Measurements from ENCODE around the gene SDK1. TPM values are rescaled to one million over a fixed set of nuclear protein-coding genes. Genes with fewer than 3 reads are reported as not detected.

SDK1 gene
- total RNA-seq, 4 donors from 2014 or later = 2.5 to 12.9 (median 6.1) TPM

GRCh38 chr7:3712841-3713240, 411.8 kb downstream of the SDK1 start:
- H3K4me3 ChIP-seq = no peak overlapping the region
- no peak for DNase-seq (ENCODE audit: low spot score in 2 of 2)
- no peaks in the 10 kb centered on the region for H3K9me3 ChIP-seq
- H3K4me1 ChIP-seq = peaks cover 3% of the 10 kb centered on the region
- H3K27me3 ChIP-seq = no peaks in the 10 kb centered on the region
- no peak overlapping the region for H3K27ac ChIP-seq
- no peaks in the 10 kb centered on the region for H3K36me3 ChIP-seq
- WGBS = 71% methylated on average over 6 of the region's 6 CpGs
- TF ChIP-seq CTCF (IDR thresholded peaks at IDR 0.05) = no peak
- TF ChIP-seq POLR2AphosphoS5 (IDR thresholded peaks at IDR 0.05) = no peak
- TF ChIP-seq EP300 (IDR thresholded peaks at IDR 0.05) = no peak
- no peak for TF ChIP-seq POLR2A (IDR thresholded peaks at IDR 0.05)

GRCh38 chr7:3721422-3721821, 420.4 kb downstream of the SDK1 start:
- Histone ChIP-seq H3K36me3 (no peaks in the 10 kb centered on the region), H3K27me3 (peaks cover 3% of the 10 kb centered on the region), H3K9me3 (no peaks in the 10 kb centered on the region), H3K4me1 (no peaks in the 10 kb centered on the region), H3K27ac (no peak overlapping the region), H3K4me3 (no peak overlapping the region)
- no peak for TF ChIP-seq POLR2AphosphoS5 (IDR thresholded peaks at IDR 0.05)
- TF ChIP-seq POLR2A (IDR thresholded peaks at IDR 0.05) = no peak
- no peak for DNase-seq (ENCODE audit: low spot score in 2 of 2)
- 95% methylated on average over 3 of the region's 3 CpGs for WGBS

- no peak overlapping the region for H3K4me3 ChIP-seq
- no peaks in the 10 kb centered on the region for H3K9me3 ChIP-seq
- 32% methylated on average over 7 of the region's 13 CpGs for WGBS
- no peaks in the 10 kb centered on the region for H3K36me3 ChIP-seq
- H3K4me1 ChIP-seq = no peaks in the 10 kb centered on the region
- TF ChIP-seq EP300 (IDR thresholded peaks at IDR 0.05) (no peak), CTCF (IDR thresholded peaks at IDR 0.05) (no peak), POLR2AphosphoS5 (IDR thresholded peaks at IDR 0.05) (no peak), POLR2A (IDR thresholded peaks at IDR 0.05) (no peak)
- no peak overlapping the region for H3K27ac ChIP-seq
- no peak for DNase-seq (ENCODE audit: low spot score in 2 of 2)
- H3K27me3 ChIP-seq = peaks cover 3% of the 10 kb centered on the region
Measured at GRCh38 chr7:3722396-3722922, 421.4 kb downstream of the SDK1 start.

- TF ChIP-seq POLR2AphosphoS5 (IDR thresholded peaks at IDR 0.05) (no peak), POLR2A (IDR thresholded peaks at IDR 0.05) (no peak)
- H3K4me1 ChIP-seq = no peaks in the 10 kb centered on the region
- WGBS = 79% methylated on average over 12 of the region's 12 CpGs
- no peak overlapping the region for H3K4me3 ChIP-seq
- no peaks in the 10 kb centered on the region for H3K9me3 ChIP-seq
- peaks cover 3% of the 10 kb centered on the region for H3K27me3 ChIP-seq
- DNase-seq (ENCODE audit: low spot score in 2 of 2) = no peak
- no peaks in the 10 kb centered on the region for H3K36me3 ChIP-seq
- no peak overlapping the region for H3K27ac ChIP-seq
Measured at GRCh38 chr7:3725155-3726059, 424.4 kb downstream of the SDK1 start.

- Histone ChIP-seq H3K36me3 (no peaks in the 10 kb centered on the region), H3K4me3 (no peak overlapping the region), H3K9me3 (peaks cover 4% of the 10 kb centered on the region), H3K27ac (no peak overlapping the region), H3K4me1 (no peaks in the 10 kb centered on the region), H3K27me3 (no peaks in the 10 kb centered on the region)
- WGBS = 67% methylated on average over 3 of the region's 3 CpGs
- TF ChIP-seq POLR2AphosphoS5 (IDR thresholded peaks at IDR 0.05) = no peak
- TF ChIP-seq CTCF (IDR thresholded peaks at IDR 0.05) = no peak
- TF ChIP-seq POLR2A (IDR thresholded peaks at IDR 0.05) = no peak
- TF ChIP-seq EP300 (IDR thresholded peaks at IDR 0.05) = no peak
- DNase-seq (ENCODE audit: low spot score in 2 of 2) = no peak
Measured at GRCh38 chr7:3730276-3730675, 429.2 kb downstream of the SDK1 start.

GRCh38 chr7:3732395-3733005, 431.4 kb downstream of the SDK1 start:
- Histone ChIP-seq H3K27ac (no peak overlapping the region), H3K9me3 (peaks cover 4% of the 10 kb centered on the region), H3K4me1 (no peaks in the 10 kb centered on the region), H3K36me3 (no peaks in the 10 kb centered on the region), H3K4me3 (no peak overlapping the region), H3K27me3 (no peaks in the 10 kb centered on the region)
- WGBS = 86% methylated on average over 9 of the region's 9 CpGs
- no peak for DNase-seq (ENCODE audit: low spot score in 2 of 2)
- TF ChIP-seq POLR2A (IDR thresholded peaks at IDR 0.05) (no peak), EP300 (IDR thresholded peaks at IDR 0.05) (no peak), CTCF (IDR thresholded peaks at IDR 0.05) (no peak), POLR2AphosphoS5 (IDR thresholded peaks at IDR 0.05) (no peak)
